Pulmonary artery endothelial cell (primary cell): Measurements from ENCODE around the gene ANKRD55. TPM values are rescaled to one million over a fixed set of nuclear protein-coding genes. Genes with fewer than 3 reads are reported as not detected.
"Not testable (repeated sequence)": the region's sequence is repeated elsewhere in the genome, so short reads cannot be mapped to it uniquely, and the experiment has no call there.

Source experiments
- DNase-seq: peaks from one replicate; pipeline ENCODE4 v3.0.0-alpha.2; 2011; ENCODE audit warnings: low read depth, low spot score
- total RNA-seq: library from RNA; depleted of rRNA; stranded (reverse); fragments of >200 nt; gene quantifications from 2 replicates; pipeline ENCODE4 v1.2.3, GENCODE V29; 2014

The ANKRD55 gene
- total RNA-seq: 0.33 and 0.74 TPM in 2 replicates

DNA sequence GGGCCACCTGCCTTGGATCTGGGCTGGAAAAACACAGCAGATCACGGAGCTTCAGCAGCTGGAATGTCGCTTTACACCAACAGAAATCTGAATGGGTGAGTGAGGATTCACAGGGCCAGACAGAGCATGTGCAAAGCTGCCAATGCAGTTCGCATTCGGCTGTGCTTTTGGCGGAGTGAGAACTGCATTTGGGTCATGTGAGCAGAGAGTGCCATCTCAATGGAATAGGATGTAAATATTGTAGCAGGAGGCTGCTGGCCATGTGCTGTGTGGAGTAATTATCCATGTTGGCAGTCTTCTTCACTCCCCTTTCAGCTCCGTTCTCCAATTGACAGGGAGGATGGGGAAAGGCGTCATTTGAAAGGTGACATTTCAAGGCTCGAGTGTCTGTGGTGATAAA is at the start of gene ANKRD55:
ANKRD55 (minus strand) TSS at position 101 of the 400 bp plus-strand sequence. CDS start 417 bp downstream, outside the sequence.
- DNase-seq: no peak

DNA sequence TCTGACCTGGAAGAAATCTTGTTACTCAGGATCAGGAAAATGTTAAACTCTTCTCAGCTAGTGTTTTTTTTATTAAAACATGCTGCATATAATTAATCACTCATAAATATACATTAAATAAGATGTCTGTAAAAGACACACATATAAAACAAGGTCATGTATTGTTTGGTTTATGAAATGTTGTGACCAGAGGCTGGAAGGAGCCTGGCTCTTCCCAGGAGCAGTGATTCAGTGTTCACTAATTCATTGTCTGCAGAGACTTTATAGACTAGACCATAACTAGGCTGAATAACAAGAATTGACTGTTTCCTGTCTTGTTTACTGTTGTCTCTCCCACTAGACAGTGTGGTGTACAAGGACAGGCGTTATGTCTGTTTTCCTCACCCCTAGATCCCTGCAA is 49.1 kb upstream of the ANKRD55 start:
- DNase-seq: no peak

- no peak for DNase-seq
Measured at GRCh38 chr5:56281489-56282165, 48.5 kb upstream of the ANKRD55 start.

DNA sequence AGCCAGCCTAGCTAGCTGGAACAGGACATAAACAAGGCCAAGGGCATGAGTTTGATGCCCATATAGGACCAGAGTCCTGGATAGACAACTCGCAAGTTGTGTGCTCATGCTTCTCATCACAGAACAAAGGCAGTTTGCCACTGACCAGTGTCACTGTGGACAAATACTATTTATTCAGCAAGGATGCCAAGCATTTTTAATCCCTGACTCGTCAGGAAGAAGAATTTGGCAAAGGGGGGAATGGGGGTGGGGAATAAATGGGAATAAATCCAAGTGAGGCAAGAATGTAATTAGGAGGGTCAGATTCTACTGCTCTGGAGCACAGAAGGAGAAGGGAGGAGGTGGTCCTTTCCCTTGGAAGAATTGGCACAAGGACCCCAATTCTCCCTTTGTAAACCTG is 46.8 kb upstream of the ANKRD55 start:
- peak; percentile 80 for DNase-seq

DNA sequence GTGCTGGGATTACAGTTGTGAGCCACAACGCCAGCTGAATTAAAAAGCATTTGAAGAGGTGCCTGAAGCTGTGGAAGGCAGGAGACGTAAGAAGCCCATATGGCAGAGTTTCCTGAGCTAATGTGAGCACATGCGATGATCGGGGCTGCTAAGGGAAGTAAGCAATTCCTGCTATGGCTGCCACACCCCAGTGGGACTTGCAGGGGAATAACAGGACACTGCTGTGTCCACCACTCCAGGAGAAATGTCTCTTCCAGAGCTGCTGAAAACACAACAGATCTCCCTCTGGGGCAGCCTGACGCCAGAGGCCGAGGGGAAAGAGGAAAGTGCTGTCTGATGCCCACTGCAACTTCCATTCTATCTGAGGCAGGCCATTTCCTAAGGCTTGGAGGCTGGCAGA is 46.2 kb upstream of the ANKRD55 start:
- DNase-seq: no peak

GRCh38 chr5:56278335-56278753 is 45.2 kb upstream of the ANKRD55 start:
- no peak for DNase-seq

GRCh38 chr5:56277573-56277972 is 44.4 kb upstream of the ANKRD55 start:
- no peak for DNase-seq

DNA sequence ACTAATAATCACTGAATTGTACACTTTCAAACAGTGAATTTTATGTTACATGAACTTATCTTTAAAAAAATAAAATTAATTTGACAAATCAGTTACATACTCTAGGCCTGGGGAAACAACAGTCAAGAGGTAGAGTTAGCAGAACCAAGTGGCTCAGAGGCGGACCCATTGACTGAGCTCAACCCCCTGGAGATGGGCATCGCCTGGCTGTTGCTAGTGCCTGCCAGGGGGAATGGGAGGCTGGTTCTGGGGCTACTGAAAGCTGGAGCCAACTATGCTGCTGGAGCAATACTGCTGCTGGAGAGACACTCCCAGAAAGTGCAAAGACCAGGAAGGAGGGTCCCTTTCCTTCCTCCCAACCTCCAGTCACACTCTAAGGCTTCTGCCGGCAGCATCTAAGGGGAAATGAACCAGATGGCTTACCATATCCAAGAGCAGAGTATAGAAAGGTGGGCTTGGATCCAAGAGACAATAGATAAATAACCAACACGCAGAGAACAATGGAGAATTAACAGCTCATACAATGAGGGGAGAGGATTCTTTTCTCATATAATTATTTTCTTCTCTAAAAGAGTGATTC is 40.3 kb upstream of the ANKRD55 start:
- no peak for DNase-seq

- no peak for DNase-seq
Measured at GRCh38 chr5:56272765-56273164, 39.6 kb upstream of the ANKRD55 start.

GRCh38 chr5:56270568-56271392 is 37.6 kb upstream of the ANKRD55 start:
- peak; percentile 58 for DNase-seq

DNA sequence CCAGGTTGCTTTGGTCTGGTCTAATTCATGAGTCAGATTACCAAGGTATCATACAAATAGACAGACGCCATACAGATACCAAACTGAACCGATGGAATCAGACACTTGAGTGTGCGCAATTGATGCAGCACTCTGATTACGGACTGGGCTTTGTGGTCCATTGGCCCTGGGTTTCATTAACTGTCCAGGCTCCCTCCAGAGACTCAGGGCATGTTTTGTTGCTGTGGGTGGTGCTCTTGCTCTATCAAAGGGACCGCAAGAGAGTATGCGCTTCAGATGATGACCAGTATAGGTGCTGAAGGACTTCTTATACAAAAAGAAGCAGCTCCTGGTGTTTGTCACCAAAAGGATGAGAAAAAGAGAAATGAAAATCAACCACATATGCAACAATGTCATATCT is 36.9 kb upstream of the ANKRD55 start:
- DNase-seq: no peak

GRCh38 chr5:56269216-56269927 is 36.2 kb upstream of the ANKRD55 start:
- no peak for DNase-seq

DNA sequence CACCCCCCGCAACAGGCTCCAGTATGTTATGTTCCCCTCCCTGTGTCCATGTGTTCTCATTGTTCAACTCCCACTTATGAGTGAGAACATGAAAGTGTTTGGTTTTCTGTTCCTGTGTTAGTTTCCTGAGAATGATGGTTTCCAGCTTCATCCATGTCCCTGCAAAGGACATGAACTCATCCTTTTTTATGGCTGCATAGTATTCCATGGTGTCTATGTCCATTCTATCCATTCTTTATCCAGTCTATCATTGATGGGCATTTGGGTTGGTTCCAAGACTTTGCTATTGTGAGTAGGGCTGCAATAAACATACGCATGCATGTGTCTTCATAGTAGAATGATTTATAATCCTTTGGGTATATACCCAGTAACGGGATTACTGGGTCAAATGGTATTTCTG is 35.6 kb upstream of the ANKRD55 start:
- not testable (repeated sequence) for DNase-seq

- no peak for DNase-seq
Measured at GRCh38 chr5:56267856-56268255, 34.7 kb upstream of the ANKRD55 start.

- no peak for DNase-seq
Measured at GRCh38 chr5:56264417-56265025, 31.4 kb upstream of the ANKRD55 start.

GRCh38 chr5:56262279-56262678 is 29.1 kb upstream of the ANKRD55 start:
- DNase-seq: no peak

- no peak for DNase-seq
Measured at GRCh38 chr5:56259002-56259511, 25.9 kb upstream of the ANKRD55 start.

- DNase-seq: not testable (repeated sequence)
Measured at GRCh38 chr5:56257763-56258529, 24.8 kb upstream of the ANKRD55 start.

DNA sequence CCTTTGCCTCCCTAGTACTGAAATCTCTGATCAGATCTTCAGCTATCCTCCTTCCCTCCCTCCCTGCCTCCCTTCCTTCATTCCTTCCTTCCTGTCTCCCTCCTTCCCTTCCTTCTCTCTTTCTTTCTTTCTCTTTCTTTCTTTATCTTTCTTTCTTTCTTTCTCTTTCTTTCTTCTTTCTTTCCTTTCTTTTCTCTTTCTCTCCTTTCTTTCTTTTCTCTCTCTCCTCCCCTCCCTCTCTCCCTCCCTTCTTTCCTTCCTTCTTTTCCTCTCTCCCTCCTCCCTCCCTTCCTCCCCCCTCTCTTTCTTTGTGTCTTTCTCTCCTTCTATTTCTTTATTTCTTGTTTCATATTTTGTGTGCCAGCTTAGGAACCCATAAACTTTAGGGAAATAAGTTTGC is 23.9 kb upstream of the ANKRD55 start:
- no peak for DNase-seq

DNA sequence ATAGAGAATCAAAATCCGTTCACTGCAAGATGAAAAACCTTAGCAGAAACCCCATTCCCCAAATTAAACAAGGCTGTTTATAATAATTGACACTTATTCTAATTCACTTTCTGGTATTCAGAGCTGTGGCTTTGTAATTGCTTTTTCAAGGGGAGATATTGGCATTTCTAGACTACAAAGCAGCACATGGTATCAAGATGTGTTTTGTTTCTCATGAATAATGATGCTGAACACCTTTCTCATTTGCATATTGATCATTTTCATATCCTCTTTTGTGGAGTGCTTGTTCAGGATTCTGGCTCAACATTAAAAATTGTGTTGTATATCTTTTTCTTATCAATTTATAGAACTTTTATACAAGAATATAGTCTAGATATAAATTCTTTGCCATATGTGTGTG is 22.4 kb upstream of the ANKRD55 start:
- DNase-seq: no peak
